Measurements from ENCODE around the gene AOAH.

Gene AOAH

DNA sequence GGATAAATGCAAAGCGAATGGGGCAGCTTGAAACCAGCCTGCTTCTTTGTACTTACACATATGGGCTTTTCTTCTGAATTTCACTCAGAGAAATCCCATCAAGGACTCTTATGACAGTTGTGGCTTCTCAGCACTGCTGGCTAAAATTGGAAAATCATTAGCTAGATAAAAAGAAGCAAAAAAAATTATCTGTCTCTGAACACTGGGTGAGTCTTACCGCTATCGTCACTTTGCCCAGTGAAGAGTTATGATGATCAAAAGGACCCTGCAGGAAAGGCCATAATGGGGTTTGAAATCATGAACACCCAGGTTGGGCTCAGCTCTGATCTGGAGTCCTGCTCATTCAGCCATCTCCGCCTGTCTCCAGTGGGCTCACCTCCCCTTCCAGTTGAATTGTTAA is 34.3 kb downstream of the AOAH start:
- no peak for DNase-seq

GRCh38 chr7:36686499-36686898 is 37.8 kb downstream of the AOAH start:
- DNase-seq = no peak

DNA sequence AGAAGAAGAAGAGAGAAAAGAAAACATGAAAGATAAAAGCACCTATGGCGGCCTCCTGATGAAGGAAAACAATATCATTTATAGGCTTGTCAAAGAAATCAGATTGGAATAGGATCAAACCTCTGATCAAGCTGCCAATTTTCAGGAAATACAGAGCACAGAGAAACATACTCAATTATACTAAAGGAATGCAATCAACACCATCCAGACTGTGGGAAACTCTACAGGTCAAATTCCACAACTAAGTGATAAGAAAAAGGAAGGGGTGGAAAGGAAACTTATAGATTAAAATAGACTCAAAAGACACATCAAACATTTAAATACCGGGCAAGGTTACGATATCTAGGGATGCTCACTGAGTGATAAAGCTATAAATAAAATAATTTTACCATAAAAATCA is 39.3 kb downstream of the AOAH start:
- DNase-seq = no peak

GRCh38 chr7:36683695-36684357 is 40.5 kb downstream of the AOAH start:
- DNase-seq = no peak

- DNase-seq = no peak
Observed at GRCh38 chr7:36683111-36683510, 41.2 kb downstream of the AOAH start.

- DNase-seq = no peak
Observed at GRCh38 chr7:36682102-36682501, 42.2 kb downstream of the AOAH start.

DNA sequence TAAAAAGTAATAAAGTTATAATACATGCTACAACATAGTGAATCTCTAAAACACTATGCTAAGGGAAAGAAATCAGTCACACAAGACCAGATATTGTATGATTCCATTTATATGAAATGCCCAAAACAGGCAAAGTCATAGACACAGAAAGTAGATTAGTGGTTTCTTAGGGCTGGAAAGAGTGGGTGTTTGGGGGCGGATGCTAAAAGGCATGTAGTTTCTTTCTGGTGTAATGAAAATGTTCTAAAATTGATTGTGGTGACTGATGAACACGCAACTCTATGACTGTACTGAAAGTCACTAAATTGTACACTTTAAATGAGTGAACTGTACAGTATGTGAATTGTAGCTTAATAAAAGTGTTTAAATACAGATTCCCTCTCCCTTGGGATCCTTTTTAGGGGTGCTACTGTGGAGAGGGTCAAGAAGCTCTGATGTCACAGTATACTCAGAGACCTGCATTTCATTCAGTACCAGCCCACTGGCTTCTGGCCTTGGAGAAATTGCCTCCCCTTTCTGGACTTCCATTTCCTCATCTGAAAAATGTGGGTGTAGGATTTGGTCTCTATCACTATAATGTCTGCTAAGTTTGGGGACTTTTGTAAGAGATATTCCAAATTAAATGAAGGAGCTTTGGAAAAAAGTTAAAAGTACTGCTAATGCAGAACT is 46.4 kb downstream of the AOAH start:
- no peak for DNase-seq

DNA sequence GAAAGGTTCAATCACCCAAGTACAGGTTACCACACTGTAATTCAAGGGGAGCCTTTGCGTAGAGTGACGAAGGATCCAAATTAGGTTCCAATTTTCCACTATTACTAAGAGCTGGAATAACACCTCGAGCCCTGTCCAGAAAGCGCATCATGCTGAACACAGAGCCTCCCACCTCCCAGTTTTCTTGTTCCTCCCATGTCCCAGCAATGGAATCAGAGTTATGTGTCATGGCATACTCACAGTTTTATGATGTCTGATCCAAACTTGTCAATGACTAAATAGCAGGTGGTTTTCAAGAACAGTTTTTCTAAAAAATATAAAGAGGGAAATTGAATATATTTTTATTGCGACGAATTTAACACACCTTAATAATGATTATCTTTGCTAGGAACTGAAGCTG is 50.6 kb downstream of the AOAH start:
- DNase-seq = no peak

- no peak for DNase-seq
Observed at GRCh38 chr7:36671432-36671829, 52.9 kb downstream of the AOAH start.

- peak; percentile 37 for DNase-seq
Observed at GRCh38 chr7:36670585-36671431, 53.5 kb downstream of the AOAH start.

GRCh38 chr7:36668750-36669149 is 55.5 kb downstream of the AOAH start:
- DNase-seq = no peak

DNA sequence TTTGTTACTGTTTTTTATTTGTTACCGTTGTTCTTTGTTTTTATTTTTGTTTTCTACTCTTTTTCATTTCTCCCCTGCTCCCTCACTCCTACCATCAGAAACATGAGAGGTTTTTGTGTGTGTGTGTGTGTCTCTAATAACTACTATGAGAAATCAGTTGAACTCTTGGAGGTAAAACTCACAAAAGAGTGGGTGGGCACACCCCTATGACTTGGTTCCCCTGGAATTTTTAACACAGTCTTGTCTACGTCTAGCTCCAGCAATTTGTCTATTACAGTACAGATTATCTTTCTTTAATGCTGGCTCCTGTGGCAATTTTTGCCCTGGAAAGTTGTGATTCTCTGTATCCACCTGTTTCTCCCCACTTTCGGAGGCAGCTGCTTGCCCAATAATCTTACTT is 56.2 kb downstream of the AOAH start:
- DNase-seq = no peak

GRCh38 chr7:36667007-36667745 is 57.1 kb downstream of the AOAH start:
- DNase-seq = no peak

DNA sequence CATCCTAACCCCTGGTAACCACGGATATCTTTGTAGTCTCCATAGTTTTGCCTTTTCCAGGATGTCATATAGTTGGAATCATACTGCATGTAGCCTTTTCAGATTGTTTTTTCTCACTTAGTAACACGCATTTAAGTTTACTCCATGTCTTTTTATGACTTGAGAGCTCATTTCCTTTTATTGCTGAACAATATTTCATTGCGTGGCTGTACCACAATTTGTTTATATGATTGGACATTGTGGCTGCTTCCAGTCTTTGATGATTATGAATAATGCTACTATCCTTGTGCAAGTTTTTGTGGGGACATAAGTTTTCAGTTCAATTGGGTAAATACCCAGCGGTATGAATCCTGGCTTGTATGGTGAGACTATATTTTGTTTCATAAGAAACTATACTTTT is 60.8 kb downstream of the AOAH start:
- no peak for DNase-seq

DNA sequence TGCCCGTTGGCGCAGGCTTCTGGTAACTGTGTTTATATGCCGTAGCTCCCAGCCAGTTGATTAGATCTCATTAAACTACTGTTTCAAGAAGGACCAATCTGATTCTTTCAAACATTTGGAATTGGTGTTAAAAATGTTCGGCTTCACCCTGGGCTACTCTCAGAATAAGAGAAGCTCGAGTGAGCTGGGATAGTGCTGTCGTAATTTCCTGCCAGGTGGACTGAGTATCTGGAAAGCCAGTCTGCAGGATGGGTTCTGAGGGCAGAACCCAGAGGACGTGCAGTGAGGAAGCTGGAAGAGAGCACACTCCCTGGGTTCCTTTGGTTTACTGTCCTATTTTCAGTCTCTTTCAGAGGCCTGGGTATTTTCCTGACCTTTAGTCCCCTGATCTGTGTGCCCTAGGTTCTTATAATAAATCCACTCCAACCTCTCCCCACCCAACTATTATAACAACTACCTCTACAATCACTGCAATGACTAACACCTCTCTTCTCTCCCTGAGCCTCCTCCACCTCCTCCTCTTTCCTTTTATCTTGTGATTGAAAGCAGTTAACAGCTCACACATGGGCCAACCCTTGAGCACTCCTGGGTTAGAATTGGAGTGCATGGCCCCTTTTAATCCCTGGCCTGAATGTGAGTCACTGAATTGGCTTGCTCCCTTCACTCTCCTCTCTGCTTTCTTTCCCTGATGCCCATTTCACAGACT is 63.0 kb downstream of the AOAH start:
- no peak for DNase-seq

- no peak for DNase-seq
Observed at GRCh38 chr7:36659638-36660341, 64.5 kb downstream of the AOAH start.

- DNase-seq = no peak
Observed at GRCh38 chr7:36659172-36659516, 65.2 kb downstream of the AOAH start.

GRCh38 chr7:36658335-36659171 is 65.7 kb downstream of the AOAH start:
- DNase-seq = no peak

DNA sequence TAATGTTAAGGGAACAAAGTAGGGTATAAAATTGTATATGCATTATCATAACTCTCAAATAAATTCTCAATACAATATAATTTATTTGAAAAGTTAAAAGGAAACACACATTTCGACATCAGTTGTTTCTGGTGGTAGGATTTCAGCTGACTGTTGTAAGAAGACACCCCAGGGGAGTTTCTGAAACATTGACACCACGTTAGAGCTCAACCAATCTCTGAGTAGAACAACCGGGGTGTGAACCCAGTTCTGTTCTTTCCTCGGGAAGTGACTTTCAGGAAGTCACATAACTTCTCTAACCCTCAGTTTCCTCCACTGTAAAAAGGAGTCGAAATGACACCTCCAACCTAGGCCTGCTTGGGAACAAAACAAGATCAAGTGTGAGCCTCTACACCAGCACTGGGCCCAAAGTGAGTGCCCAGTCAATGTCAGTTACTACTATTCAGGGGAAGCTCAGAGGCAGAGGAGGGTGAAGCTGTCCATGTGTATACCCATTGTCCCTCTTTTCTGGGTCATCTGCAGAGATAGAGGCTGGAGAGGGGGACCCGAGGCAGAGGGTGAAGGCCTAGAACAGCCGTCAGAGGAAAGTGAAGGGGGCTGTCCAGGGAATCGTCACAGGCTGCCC is 67.1 kb downstream of the AOAH start:
- DNase-seq = no peak

- no peak for DNase-seq
Observed at GRCh38 chr7:36654436-36654835, 69.9 kb downstream of the AOAH start.

Data from DMS 273 treated with DMSO at 0.1 percent for 48 hours (cell line).